Measurements from ENCODE around the gene ZNF385B. TPM values are rescaled to one million over a fixed set of nuclear protein-coding genes. Genes with fewer than 3 reads are reported as not detected.

Gene ZNF385B
- total and polyA plus RNA-seq, 2 donors from 2014 or later, result 5.9 to 10.9 TPM

DNA sequence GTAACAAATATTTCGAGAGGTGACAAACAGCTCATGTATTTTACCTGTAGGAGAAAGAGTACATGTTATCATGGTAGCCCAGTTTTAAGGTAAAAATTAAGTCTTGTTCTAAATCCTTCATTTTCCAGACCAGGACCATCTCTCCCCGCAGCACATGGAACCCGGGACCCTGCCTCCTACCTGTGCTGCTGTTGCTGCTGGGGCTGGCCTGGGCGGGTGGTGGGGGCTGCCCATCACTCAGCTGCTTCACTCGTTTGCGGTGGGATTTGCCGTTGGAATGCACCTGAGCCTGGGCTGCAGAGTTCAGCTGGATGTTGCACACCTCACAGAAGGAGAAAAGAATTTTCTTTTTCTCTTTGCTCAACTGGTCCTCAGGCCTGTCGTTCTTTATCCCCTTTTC lies 92.1 kb downstream of the ZNF385B start:
- no peaks in the 10 kb centered on the region for H3K4me1 ChIP-seq (ENCODE audit: control insufficient read depth in 2 of 3, insufficient read depth in 2 of 3, low read depth in 1 of 3, low read length in 3 of 3)
- H3K4me3 ChIP-seq (ENCODE audit: low read length in 3 of 3), result no peak overlapping the region
- intact Hi-C loops (cut with DNase I), result no loop called here
- DNase-seq (no peak), FAIRE-seq (no peak)
- H3K27ac ChIP-seq (ENCODE audit: low read depth in 2 of 2, low read length in 2 of 2), result no peak overlapping the region
- H3K36me3 ChIP-seq (ENCODE audit: control insufficient read depth in 2 of 3, insufficient read depth in 3 of 3, low read length in 3 of 3), result no peaks in the 10 kb centered on the region
- no peaks in the 10 kb centered on the region for H3K27me3 ChIP-seq (ENCODE audit: control insufficient read depth, insufficient read depth, low read length)
- H3K9ac ChIP-seq (ENCODE audit: low read length in 3 of 3), result no peak overlapping the region
- TF ChIP-seq, protein P1, sequence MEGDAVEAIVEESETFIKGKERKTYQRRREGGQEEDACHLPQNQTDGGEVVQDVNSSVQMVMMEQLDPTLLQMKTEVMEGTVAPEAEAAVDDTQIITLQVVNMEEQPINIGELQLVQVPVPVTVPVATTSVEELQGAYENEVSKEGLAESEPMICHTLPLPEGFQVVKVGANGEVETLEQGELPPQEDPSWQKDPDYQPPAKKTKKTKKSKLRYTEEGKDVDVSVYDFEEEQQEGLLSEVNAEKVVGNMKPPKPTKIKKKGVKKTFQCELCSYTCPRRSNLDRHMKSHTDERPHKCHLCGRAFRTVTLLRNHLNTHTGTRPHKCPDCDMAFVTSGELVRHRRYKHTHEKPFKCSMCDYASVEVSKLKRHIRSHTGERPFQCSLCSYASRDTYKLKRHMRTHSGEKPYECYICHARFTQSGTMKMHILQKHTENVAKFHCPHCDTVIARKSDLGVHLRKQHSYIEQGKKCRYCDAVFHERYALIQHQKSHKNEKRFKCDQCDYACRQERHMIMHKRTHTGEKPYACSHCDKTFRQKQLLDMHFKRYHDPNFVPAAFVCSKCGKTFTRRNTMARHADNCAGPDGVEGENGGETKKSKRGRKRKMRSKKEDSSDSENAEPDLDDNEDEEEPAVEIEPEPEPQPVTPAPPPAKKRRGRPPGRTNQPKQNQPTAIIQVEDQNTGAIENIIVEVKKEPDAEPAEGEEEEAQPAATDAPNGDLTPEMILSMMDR (IDR thresholded peaks at IDR 0.05; ENCODE audit: borderline replicate concordance, extremely low read depth, insufficient read depth), result no peak
- H3K9me3 ChIP-seq (ENCODE audit: control insufficient read depth in 2 of 3, insufficient read depth in 1 of 3, low read length in 3 of 3), result no peaks in the 10 kb centered on the region

GRCh38 chr2:179768765-179769164 lies 92.6 kb downstream of the ZNF385B start:
- Histone ChIP-seq H3K4me1 (ENCODE audit: control insufficient read depth in 2 of 3, insufficient read depth in 2 of 3, low read depth in 1 of 3, low read length in 3 of 3) (no peaks in the 10 kb centered on the region), H3K4me3 (ENCODE audit: low read length in 3 of 3) (no peak overlapping the region), H3K27me3 (ENCODE audit: control insufficient read depth, insufficient read depth, low read length) (no peaks in the 10 kb centered on the region), H3K9ac (ENCODE audit: low read length in 3 of 3) (no peak overlapping the region), H3K27ac (ENCODE audit: low read depth in 2 of 2, low read length in 2 of 2) (no peak overlapping the region), H3K36me3 (ENCODE audit: control insufficient read depth in 2 of 3, insufficient read depth in 3 of 3, low read length in 3 of 3) (no peaks in the 10 kb centered on the region), H3K9me3 (ENCODE audit: control insufficient read depth in 2 of 3, insufficient read depth in 1 of 3, low read length in 3 of 3) (no peaks in the 10 kb centered on the region)
- intact Hi-C loops (cut with DNase I), result no loop called here
- peak in 3 of 5 donors; percentile 14 to 75 (median 27) for DNase-seq
- no peak for FAIRE-seq
- TF ChIP-seq, protein P1 (IDR thresholded peaks at IDR 0.05; ENCODE audit: borderline replicate concordance, extremely low read depth, insufficient read depth), result no peak

DNA sequence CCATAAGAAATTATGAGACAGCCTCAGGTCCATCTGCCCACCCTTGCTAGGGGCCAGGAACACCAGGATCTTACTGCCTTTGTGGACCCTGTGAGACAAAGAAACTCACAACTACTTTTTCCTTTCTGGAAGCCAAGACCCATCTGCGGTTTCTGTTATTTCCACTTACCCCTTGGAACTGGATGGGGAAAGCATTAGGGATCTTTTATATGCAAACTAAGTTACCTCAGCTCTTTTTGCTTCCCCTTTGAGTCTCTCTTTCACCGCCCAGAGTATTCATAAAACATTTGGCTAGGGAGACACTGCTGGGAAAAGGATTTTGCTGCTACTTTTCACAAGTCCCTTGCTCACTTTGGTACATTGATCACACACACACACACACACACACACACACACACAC lies 95.7 kb downstream of the ZNF385B start:
- no peak for DNase-seq
- Histone ChIP-seq H3K27ac (ENCODE audit: low read depth in 2 of 2, low read length in 2 of 2) (no peak overlapping the region), H3K9me3 (ENCODE audit: control insufficient read depth in 2 of 3, insufficient read depth in 1 of 3, low read length in 3 of 3) (no peaks in the 10 kb centered on the region), H3K4me3 (ENCODE audit: low read length in 3 of 3) (no peak overlapping the region), H3K36me3 (ENCODE audit: control insufficient read depth in 2 of 3, insufficient read depth in 3 of 3, low read length in 3 of 3) (no peaks in the 10 kb centered on the region), H3K9ac (ENCODE audit: low read length in 3 of 3) (no peak overlapping the region), H3K27me3 (ENCODE audit: control insufficient read depth, insufficient read depth, low read length) (no peaks in the 10 kb centered on the region), H3K4me1 (ENCODE audit: control insufficient read depth in 2 of 3, insufficient read depth in 2 of 3, low read depth in 1 of 3, low read length in 3 of 3) (no peaks in the 10 kb centered on the region)
- TF ChIP-seq, protein P1 (IDR thresholded peaks at IDR 0.05; ENCODE audit: borderline replicate concordance, extremely low read depth, insufficient read depth), result no peak
- FAIRE-seq, result no peak
- intact Hi-C loops (cut with DNase I), result no loop called here

DNA sequence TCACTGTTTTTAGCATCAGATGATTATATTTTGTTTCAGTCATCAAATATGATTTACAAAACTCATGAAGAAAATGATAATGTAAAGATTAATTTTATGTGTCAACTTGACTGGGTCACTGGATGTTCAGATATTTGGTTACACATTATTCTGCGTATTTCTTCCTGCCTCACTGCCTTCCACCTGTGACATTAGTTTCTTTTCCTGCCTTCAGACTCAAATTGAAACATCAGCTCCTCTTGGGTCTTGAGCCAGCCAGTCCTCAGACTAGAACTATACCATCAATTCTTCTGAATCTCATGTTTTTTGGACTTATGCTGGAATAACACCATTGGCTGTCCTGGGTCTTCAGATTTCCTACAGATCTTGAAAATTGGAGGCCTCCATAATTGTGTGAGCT lies 96.7 kb downstream of the ZNF385B start:
- Histone ChIP-seq H3K9ac (ENCODE audit: low read length in 3 of 3) (no peak overlapping the region), H3K4me3 (ENCODE audit: low read length in 3 of 3) (no peak overlapping the region), H3K4me1 (ENCODE audit: control insufficient read depth in 2 of 3, insufficient read depth in 2 of 3, low read depth in 1 of 3, low read length in 3 of 3) (no peaks in the 10 kb centered on the region), H3K27ac (ENCODE audit: low read depth in 2 of 2, low read length in 2 of 2) (no peak overlapping the region), H3K27me3 (ENCODE audit: control insufficient read depth, insufficient read depth, low read length) (no peaks in the 10 kb centered on the region), H3K36me3 (ENCODE audit: control insufficient read depth in 2 of 3, insufficient read depth in 3 of 3, low read length in 3 of 3) (no peaks in the 10 kb centered on the region), H3K9me3 (ENCODE audit: control insufficient read depth in 2 of 3, insufficient read depth in 1 of 3, low read length in 3 of 3) (no peaks in the 10 kb centered on the region)
- FAIRE-seq, result no peak
- no peak for DNase-seq
- intact Hi-C loops (cut with DNase I), result no loop called here
- TF ChIP-seq, protein P1 (IDR thresholded peaks at IDR 0.05; ENCODE audit: borderline replicate concordance, extremely low read depth, insufficient read depth), result no peak
